ENCODE results near the gene ALOX12B.

DNA sequence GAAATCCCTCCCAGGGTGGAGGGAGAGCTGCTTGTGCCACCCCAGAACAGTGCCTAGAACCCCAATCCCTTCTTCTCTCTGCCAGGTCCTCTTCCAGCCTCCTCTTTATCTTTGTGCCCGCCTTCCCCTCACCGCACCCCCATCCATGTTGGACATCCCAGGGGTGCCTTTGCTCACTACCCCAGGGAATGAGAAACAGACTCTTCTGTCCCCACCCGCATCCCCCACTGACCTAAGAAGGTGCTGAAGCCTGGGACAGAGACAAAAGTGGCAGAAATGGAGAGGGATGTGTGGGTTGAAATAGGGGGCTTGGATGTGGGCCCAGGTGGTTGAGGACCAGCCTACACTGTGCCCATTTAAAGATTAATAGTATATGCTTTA, 31.7 kb downstream of the ALOX12B start:
- TF ChIP-seq ARID4A (CRISPR knock-in tag; IDR thresholded peaks at IDR 0.05; ENCODE audit: borderline replicate concordance): no peak
- no peak for TF ChIP-seq TAF1 (CRISPR knock-in tag; IDR thresholded peaks at IDR 0.05)
- no peak for TF ChIP-seq PATZ1 (CRISPR knock-in tag; IDR thresholded peaks at IDR 0.05)
- TF ChIP-seq CTCF (CRISPR knock-in tag; IDR thresholded peaks at IDR 0.05): no peak

Data from HepG2 (cell line).